ENCODE results near the gene NMRK1.

DNA sequence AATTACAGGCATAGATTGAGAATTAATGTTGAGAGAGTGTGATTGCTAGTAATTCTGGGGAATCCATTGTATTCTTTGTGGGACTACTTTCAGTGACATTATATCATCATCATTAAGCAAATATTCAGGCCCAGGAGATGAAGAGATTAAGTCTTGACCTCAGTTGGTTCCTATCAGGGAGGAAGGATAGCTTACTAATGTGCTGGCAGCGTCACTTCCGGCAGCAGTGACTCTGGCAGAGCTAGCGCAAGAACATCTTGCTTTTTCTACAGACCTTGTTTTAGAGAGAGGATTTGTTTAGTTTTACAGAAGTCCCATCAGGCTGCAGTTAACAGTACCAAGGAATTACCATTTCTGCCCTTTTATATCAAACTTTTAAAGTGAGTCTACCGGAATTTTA is 20.6 kb upstream of the NMRK1 start:
- TF ChIP-seq POLR2A (IDR thresholded peaks at IDR 0.05; ENCODE audit: low read length) (no peak), GATA1 (IDR thresholded peaks at IDR 0.05; ENCODE audit: low read depth, low read length) (no peak)

Data from erythroblast (primary cell).